PFSK-1 (cell line): ENCODE measurements around the gene PCDHGA7.
"Not testable (repeated sequence)": the region's sequence is repeated elsewhere in the genome, so short reads cannot be mapped to it uniquely, and the experiment has no call there.

Experiments
- FOXP2 ChIP-seq: optimal IDR thresholded peaks from 2 replicates; pipeline ENCODE3; 2011; ENCODE audit warnings: borderline replicate concordance, control low read depth, inconsistent platforms; ENCODE audit not compliant: insufficient read depth; ENCODE audit errors: extremely low read length, extremely low read depth
- SIN3A ChIP-seq: IDR thresholded peaks from 2 replicates; pipeline ENCODE4 v1.6.1; 2012; ENCODE audit warnings: mild to moderate bottlenecking, low read length, moderate library complexity, borderline replicate concordance; ENCODE audit not compliant: insufficient read depth

DNA sequence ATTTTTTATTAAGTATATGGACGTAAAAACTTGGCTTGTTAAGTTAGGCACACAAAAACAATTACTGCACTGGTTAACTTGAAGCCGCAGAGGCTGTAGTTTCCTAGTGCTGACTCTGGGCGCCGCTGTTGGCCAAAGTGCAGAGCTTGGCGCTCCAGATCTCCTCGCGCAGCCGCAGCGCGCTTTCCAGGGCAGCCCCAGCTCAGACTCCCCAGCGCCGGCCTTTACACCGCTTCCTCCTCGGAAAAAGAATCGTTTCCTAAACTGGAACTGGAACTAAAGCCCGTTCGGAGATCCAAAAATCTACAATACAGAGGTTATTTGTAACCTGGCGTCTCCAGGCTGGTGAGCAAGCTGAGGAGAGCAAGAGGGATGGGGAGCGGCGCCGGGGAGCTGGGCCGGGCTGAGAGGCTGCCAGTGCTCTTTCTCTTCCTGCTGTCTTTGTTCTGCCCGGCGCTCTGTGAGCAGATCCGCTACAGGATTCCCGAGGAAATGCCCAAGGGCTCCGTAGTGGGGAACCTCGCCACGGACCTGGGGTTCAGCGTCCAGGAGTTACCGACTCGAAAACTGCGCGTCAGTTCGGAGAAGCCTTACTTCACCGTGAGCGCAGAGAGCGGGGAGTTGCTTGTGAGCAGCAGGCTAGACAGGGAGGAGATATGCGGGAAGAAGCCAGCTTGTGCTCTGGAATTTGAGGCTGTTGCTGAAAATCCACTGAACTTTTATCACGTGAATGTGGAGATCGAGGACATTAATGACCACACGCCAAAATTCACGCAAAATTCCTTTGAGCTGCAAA, 15.4 kb downstream of the PCDHGA7 start, which contains the start of gene PCDHGB5:
- TF ChIP-seq SIN3A, FOXP2: not testable (repeated sequence)
